Fibroblast of the aortic adventitia (primary cell): ENCODE measurements around the gene TBC1D22A. TPM values are rescaled to one million over a fixed set of nuclear protein-coding genes. Genes with fewer than 3 reads are reported as not detected.

Experiments used
- DNase-seq: peaks from one replicate; pipeline ENCODE4 v3.0.0-alpha.2; 2010; ENCODE audit warnings: low read depth
- H3K4me3 ChIP-seq: 2 replicates; pipeline ENCODE4 v1.5.1; 2011; ENCODE audit warnings: low read depth, mild to moderate bottlenecking, control low read depth, low read length, moderate library complexity
- CTCF ChIP-seq: IDR thresholded peaks from 2 replicates; pipeline ENCODE4 v1.5.1; 2011; ENCODE audit warnings: mild to moderate bottlenecking, low read length, control low read depth, inconsistent platforms; ENCODE audit not compliant: insufficient read depth
- total RNA-seq: library from RNA; depleted of rRNA; stranded (reverse); fragments of >200 nt; gene quantifications from 2 replicates; pipeline ENCODE4 v1.2.3, GENCODE V29; 2012; ENCODE audit warnings: low replicate concordance

The TBC1D22A gene
- total RNA-seq, 1 donor: 13.8 TPM

DNA sequence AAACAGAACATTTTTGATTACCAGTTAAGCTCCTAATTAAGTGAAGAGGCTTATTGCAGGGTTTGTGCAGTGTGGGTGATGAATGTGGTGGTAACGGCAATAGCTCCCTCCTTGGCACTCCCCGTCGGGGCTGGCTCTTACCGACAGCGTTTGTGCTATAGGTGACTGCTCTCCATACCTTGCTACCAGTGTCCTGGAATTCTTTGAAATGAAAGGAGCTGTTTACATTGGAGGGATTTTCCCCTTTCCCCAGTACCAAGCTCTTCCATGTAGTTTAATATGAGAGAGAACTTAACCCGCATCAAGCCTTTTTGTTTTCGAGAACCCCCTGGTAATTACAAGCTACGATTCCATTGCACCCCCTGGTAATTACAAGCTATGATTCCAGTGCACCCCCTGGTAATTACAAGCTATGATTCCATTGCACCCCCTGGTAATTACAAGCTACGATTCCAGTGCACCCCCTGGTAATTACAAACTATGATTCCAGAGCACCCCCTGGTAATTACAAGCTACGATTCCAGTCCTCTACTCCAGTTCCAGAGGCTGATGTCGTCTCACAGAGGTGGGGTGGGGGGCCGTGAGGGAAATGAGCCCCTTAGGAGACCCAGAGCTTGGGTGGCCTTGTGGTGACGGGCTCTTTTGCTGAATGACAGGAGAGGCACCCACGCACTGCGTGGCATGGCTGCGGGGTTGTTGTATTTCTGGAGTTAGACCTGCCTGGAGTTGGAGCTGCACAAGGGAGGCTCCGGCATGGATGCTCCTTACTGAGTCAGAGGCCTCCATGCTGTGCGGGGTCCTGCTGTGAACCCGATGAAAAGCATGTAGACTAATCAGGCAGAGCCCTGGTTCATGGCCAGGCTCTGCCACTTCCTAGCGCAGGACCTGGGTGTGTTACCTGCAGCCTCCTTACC lies 205.3 kb downstream of the TBC1D22A start:
- no peak for TF ChIP-seq CTCF
- DNase-seq: no peak
- H3K4me3 ChIP-seq: no peak overlapping the region

GRCh38 chr22:46968359-46968740 lies 205.9 kb downstream of the TBC1D22A start:
- no peak overlapping the region for H3K4me3 ChIP-seq
- no peak for DNase-seq
- TF ChIP-seq CTCF: no peak

DNA sequence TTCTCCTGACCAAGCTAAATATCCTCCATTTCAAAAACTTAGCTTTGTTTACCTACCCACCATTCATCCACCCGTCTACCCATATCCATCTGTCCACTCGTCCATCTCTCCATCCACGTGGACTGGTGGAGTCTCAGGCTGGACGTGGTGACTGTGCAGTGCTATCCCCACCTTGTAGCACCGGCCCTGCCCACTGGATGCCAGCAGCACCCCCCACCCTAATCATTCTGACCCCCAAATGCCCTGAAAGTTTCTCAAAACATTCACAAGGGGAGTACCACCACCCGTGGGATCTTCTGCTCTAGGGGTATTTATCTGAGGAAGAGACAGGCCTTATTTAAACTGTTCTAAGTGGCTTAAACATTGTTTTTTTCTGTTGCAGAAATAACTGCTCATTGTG lies 206.4 kb downstream of the TBC1D22A start:
- no peak overlapping the region for H3K4me3 ChIP-seq
- no peak for TF ChIP-seq CTCF
- no peak for DNase-seq

DNA sequence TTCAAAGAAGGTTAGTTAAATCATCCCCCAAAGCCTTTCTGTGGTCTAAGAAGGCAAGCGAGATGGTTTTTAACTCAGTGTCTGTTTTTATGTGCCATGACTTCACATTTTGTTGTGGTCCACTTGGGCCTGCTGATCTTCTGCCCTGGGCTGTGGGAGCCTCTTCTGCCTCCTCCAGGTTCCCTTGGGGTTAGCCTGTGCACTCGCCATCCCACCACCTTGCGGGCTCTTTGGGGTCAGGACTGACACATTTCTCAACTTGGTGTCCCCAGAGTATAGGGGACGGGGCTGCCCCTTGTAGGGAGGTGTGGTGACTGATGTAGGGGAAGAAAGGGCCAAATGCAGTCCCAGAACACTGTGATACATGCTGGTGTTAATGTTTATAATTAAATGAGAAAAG lies 207.0 kb downstream of the TBC1D22A start:
- H3K4me3 ChIP-seq: no peak overlapping the region
- TF ChIP-seq CTCF: no peak
- no peak for DNase-seq

- no peak overlapping the region for H3K4me3 ChIP-seq
- no peak for TF ChIP-seq CTCF
- no peak for DNase-seq
These were observed 207.5 kb downstream of the TBC1D22A start for GRCh38 chr22:46969961-46970360.

GRCh38 chr22:46970411-46971098 lies 208.1 kb downstream of the TBC1D22A start:
- no peak for TF ChIP-seq CTCF
- no peak for DNase-seq

More at GRCh38 chr22:46970411-46971098, 208.1 kb downstream of the TBC1D22A start:
- no peak overlapping the region for H3K4me3 ChIP-seq
